ENCODE measurements around the gene GAST. TPM values are rescaled to one million over a fixed set of nuclear protein-coding genes. Genes with fewer than 3 reads are reported as not detected.
A peak's percentile ranks its signal among the peaks of the same experiment; 100 is the strongest.

GAST gene
- total and polyA plus RNA-seq, 9 of the 15 experiments (the other 6 are each of a cell fraction or from before 2014, with no cell fraction given): not detected

DNA sequence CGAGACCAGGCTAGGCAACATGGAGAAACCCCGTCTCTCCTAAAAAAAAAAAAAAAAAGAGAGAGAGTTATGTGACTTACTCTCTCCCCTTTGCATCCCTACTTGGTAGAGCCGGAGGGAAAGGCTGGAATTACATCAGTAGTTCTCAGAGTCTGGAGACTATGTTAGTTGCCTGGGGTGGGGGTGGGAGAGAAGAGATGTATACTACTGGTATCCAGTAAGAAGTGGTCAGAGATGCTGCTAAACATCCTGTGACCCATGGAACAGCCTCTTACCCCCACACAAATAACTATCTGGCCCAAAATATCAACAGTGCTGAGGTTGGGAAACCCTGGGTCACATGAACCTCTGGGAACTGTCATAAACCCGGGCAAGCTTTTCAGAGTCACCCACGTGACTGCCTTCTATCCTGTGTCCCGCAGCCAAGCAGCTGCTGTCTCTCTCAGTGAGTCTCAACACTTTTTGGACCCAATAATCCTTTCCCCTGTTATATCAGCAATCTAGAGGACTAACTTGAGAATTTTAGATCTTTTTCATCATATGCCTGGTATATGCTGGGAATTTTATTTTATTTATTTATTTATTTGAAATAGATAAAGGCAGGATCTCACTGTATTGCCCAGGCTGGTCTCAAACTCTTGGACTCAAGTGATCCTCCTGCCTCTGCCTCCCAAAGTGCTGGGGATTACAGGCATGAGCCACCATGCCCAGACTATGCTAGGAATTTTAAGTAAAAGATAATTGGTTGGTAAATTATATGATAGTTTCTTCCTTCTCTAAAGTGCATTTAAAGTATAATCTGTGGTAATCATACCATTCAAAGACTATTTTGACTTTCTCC is 14.8 kb upstream of the GAST start (continued):
- TF ChIP-seq BHLHE40 (IDR thresholded peaks at IDR 0.05; ENCODE audit: low read length) (peak; percentile 73), RCOR1 (IDR thresholded peaks at IDR 0.05; ENCODE audit: borderline replicate concordance in 1 of 2, low read depth in 2 of 2, low read length in 2 of 2) (peak in 1 of 2 experiments; percentile 62; a peak in 1 of 4 replicates), MTA3 (IDR thresholded peaks at IDR 0.05; ENCODE audit: borderline replicate concordance) (0 out of 2 replicates have a peak, but pooled peaks have one; percentile 31), ATF1 (CRISPR knock-in tag; IDR thresholded peaks at IDR 0.05) (no peak), ATF1 (tag; IDR thresholded peaks at IDR 0.05) (0 out of 2 replicates have a peak, but pooled peaks have one; percentile 9), L3MBTL2 (IDR thresholded peaks at IDR 0.05) (0 out of 2 replicates have a peak, but pooled peaks have one; percentile 12)
- TF ChIP-seq, protein P1, sequence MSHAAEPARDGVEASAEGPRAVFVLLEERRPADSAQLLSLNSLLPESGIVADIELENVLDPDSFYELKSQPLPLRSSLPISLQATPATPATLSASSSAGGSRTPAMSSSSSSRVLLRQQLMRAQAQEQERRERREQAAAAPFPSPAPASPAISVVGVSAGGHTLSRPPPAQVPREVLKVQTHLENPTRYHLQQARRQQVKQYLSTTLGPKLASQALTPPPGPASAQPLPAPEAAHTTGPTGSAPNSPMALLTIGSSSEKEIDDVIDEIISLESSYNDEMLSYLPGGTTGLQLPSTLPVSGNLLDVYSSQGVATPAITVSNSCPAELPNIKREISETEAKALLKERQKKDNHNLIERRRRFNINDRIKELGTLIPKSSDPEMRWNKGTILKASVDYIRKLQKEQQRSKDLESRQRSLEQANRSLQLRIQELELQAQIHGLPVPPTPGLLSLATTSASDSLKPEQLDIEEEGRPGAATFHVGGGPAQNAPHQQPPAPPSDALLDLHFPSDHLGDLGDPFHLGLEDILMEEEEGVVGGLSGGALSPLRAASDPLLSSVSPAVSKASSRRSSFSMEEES (CRISPR knock-in tag; IDR thresholded peaks at IDR 0.05): peak; percentile 96
- TF ChIP-seq, protein P2, sequence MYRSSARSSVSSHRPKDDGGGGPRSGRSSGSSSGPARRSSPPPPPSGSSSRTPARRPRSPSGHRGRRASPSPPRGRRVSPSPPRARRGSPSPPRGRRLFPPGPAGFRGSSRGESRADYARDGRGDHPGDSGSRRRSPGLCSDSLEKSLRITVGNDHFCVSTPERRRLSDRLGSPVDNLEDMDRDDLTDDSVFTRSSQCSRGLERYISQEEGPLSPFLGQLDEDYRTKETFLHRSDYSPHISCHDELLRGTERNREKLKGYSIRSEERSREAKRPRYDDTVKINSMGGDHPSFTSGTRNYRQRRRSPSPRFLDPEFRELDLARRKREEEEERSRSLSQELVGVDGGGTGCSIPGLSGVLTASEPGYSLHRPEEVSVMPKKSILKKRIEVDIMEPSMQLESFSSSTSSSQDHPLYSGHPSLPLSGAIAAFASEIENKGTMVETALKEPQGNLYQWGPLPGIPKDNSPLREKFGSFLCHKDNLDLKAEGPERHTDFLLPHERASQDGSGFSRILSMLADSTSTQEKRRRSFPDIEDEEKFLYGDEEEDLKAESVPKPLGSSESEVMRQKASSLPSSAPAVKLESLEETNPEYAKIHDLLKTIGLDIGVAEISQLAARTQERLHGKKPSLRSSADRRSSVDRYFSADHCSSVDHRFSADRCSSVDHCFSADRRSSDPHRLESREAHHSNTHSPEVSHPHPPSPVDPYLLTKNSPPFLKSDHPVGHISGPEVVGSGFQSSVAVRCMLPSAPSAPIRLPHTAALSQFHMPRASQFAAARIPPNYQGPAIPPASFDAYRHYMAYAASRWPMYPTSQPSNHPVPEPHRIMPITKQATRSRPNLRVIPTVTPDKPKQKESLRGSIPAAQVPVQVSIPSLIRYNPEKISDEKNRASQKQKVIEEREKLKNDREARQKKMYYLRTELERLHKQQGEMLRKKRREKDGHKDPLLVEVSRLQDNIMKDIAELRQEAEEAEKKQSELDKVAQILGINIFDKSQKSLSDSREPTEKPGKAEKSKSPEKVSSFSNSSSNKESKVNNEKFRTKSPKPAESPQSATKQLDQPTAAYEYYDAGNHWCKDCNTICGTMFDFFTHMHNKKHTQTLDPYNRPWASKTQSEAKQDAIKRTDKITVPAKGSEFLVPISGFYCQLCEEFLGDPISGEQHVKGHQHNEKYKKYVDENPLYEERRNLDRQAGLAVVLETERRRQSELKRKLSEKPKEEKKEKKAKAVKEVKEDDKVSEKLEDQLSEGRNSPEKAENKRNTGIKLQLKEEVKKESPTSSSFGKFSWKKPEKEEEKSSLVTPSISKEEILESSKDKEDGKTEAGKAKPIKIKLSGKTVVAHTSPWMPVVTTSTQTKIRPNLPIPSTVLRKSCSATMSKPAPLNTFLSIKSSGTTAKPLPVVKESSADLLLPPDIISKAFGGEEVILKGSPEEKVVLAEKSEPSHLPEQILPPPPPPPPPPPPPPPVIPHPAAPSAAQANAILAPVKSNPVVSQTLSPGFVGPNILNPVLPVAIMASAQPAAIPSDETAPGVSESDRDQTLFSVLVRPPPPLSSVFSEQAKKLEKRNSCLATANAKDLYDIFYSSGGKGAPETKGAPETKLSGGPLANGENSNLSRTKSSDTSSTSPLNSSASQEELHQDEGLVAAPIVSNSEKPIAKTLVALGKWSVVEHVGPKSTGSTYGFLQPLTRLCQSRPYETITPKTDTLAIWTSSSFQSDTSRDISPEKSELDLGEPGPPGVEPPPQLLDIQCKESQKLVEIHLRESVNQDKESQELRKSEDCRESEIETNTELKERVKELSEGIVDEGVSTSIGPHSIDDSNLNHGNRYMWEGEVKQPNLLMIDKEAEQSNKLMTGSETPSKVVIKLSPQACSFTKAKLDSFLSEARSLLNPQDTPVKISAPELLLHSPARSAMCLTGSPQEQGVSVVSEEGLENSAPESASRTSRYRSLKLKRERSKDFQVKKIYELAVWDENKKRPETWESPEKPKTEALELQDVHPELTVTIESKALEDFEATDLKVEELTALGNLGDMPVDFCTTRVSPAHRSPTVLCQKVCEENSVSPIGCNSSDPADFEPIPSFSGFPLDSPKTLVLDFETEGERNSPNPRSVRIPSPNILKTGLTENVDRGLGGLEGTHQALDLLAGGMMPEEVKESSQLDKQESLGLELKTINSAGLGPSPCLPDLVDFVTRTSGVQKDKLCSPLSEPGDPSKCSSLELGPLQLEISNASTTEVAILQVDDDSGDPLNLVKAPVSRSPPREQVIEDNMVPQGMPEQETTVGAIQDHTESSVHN (IDR thresholded peaks at IDR 0.05; ENCODE audit: borderline replicate concordance in 1 of 2, low read depth in 1 of 2): 0 out of 4 replicates have a peak, but pooled peaks of 1 of the 2 experiments have one; percentile 15
- TF ChIP-seq, protein P3, sequence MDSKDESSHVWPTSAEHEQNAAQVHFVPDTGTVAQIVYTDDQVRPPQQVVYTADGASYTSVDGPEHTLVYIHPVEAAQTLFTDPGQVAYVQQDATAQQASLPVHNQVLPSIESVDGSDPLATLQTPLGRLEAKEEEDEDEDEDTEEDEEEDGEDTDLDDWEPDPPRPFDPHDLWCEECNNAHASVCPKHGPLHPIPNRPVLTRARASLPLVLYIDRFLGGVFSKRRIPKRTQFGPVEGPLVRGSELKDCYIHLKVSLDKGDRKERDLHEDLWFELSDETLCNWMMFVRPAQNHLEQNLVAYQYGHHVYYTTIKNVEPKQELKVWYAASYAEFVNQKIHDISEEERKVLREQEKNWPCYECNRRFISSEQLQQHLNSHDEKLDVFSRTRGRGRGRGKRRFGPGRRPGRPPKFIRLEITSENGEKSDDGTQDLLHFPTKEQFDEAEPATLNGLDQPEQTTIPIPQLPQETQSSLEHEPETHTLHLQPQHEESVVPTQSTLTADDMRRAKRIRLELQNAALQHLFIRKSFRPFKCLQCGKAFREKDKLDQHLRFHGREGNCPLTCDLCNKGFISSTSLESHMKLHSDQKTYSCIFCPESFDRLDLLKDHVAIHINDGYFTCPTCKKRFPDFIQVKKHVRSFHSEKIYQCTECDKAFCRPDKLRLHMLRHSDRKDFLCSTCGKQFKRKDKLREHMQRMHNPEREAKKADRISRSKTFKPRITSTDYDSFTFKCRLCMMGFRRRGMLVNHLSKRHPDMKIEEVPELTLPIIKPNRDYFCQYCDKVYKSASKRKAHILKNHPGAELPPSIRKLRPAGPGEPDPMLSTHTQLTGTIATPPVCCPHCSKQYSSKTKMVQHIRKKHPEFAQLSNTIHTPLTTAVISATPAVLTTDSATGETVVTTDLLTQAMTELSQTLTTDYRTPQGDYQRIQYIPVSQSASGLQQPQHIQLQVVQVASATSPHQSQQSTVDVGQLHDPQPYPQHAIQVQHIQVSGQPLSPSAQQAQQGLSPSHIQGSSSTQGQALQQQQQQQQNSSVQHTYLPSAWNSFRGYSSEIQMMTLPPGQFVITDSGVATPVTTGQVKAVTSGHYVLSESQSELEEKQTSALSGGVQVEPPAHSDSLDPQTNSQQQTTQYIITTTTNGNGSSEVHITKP (IDR thresholded peaks at IDR 0.05; ENCODE audit: partially characterized antibody): peak; percentile 51
